HG03060 (cell line): ENCODE results near the gene BAG1.

Experiments used
- ATAC-seq: cut with Tn5 transposase; IDR thresholded peaks from one replicate; pipeline ENCODE4 v1.9.1; 2021; ENCODE audit warnings: low read depth, moderate number of reproducible peaks; ENCODE audit not compliant: unreplicated experiment

Gene BAG1

DNA sequence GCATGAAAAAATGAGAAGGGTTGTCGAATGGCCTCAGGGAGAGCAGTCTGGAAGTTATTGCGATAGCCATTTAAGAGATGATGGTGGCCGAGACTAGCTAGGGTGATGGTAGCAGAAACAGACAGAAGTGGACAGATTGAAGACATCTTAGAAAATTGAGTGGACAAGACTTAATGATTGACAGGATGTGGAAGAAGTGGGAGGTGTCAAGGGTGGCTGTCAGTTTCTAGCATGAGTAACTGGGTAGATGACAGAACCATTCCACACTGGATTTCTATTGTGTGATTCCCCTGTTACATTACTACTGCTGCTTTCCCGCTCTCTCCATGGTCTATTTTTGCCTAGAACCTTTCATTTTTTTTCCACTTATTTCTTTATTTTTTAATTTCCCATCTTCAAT is 13.0 kb upstream of the BAG1 start:
- ATAC-seq = no peak

- no peak for ATAC-seq
Measured at GRCh38 chr9:33273972-33274328, 9.4 kb upstream of the BAG1 start.

DNA sequence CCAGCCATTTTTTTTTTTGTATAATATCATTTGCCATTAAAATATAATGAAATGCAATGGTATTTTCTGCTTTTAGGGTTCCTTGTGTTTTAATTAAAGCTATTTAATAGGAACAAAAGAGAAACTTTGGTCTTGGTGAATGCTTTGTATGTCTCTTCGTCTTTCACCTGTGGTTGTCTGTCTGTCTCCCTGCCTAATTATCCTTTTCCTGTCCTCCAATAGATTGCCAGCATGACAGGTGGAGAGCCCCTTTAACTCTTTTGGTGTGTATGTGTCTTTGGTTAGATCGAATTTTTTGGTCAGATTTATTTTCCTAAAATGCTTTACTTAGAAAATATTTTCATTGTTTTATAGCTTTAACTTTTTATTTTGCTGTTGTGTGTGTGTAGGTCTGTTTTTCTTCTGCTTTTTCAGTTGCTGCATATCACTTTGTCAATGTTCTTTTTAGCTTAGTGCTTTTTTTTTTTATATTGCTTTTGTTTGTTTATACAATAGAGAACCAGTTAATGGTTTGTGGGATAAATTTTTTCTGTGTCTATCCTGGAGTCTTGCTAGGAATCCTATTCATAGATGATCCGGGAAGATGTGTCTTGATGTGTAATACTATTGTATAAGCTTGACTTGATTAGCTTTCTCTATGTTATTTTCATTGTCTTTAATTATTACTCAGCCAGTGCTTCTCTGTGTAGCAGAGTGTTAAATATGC is 8.9 kb upstream of the BAG1 start:
- ATAC-seq = no peak

DNA sequence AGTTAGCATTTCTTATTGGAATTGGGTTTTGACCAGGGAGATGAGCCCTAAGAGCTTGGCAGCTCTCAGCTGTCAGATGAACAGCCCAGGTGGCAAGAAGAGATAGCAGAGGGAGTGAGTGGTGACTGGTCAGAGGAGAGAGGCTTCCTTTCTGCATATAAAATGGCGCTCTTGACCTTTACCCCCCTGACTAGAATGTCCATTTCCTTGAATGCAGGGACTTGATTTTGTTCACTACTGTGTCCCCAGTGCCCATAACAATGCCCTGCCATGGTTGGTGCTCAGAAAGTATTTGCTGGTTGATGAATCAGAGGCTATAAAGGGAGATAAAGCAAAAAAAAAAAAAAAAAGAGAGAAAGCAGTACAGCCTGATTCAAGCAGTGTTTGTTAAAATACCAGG is 7.6 kb upstream of the BAG1 start:
- no peak for ATAC-seq

DNA sequence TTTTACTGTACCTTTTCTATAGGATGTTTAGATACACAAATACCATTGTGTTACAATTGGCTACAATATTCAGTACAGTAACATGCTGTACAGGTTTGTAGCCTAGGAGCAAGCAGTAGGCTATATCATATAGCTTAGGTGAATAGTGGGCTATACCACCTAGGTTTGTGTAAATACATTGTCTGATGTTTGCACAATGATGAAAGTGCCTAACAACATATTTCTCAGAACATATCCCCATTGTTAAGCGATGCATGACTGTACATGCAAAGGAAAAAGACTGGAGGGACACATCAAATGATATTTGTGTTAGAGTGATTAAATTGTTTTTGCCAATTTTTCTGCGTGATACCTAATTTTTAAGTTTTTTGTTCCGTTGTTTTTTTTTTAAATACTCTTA is 5.6 kb upstream of the BAG1 start:
- no peak for ATAC-seq

GRCh38 chr9:33267151-33267767 is 2.8 kb upstream of the BAG1 start:
- ATAC-seq = no peak

DNA sequence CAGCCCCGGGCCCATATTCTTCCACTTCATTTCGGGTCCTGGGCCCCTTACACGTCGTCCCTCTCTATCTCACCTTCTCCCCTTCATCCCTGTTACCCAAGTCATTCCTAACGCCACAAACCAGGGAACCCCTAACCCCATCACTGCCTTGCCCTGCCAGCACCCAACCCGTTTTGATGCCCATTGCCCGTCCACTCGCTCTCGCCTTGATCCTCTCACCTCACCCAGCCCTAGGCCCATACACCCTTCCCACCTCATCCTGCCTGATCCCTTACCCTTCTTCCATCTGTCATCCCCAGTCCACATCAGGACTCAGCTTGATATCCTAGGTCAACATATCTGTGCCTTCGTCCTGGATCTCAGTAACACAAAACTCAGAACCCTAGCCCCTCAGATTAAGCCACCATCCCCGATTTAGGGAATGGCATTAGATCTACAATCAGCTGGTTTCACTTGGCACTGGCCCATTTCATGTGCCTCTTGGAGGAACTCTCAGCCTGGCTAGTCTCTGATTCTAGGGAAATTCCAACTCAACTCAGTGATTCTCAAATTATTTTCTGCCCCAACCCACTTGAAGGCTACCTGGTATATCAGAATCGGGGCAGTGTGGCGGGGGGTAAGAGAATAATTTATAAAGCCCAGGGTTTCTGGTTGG is 830 bp upstream of the BAG1 start:
- ATAC-seq = no peak

DNA sequence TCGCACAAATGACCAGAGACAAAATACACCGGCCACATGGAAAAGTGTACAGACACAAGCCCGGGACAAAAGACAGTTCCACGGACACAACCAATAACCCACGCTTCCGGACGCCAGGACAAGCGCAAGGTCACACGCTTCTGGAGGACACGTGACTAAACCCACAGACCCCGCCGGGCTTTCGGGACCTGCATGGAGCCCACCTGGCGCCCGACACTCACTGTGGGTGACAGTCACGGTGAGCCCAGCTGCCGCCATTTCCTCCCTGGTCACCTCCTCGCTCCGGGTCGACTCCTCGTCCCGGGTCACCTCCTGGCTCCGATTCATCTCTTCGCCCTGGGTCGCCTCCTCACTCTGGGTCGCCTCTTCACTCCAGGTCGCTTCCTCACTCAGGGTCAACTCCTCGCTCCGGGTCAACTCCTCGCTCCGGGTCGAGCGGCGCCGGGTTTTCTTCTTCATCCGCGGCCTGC is 470 bp downstream of the BAG1 start:
- no peak for ATAC-seq

- no peak for ATAC-seq
Measured at GRCh38 chr9:33263131-33264002, 1.1 kb downstream of the BAG1 start.

DNA sequence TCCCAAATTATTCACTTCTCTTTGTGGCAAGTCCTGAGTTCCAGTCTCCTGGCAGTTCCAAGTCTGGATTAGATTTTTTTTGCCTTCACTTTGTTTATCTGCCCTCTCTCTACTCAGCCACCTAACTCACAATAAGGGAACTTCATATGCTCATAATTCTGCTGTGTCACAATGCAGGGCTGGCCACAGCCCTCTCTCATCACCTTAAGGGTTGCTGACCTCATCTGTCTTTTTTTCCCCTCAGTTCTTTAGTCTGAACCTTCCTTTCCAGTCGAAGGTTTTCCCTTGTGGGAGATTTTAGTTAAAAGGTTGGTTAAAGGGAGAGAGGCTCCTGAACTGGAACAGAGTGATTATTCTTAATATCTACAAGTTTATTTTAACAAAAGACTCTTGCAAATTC is 4.1 kb downstream of the BAG1 start:
- ATAC-seq = no peak

DNA sequence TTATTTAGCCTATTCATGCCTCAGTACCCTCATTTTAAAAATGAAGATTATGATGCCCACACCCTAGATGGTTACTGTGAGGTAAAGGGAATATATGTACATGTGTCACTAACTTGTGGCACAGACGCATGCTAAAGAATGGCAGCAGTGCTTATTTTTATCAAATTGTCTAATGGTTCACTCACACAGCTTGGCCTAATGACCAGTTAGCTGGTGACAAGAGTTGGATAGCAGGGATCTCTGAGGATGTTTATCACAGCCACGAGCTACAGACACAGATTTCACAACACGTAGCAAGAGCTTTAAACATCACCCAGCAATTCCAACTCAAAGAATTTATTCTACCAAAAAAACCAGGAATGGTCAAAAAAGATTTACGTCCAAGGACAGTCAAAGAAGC is 7.2 kb downstream of the BAG1 start:
- ATAC-seq = no peak

DNA sequence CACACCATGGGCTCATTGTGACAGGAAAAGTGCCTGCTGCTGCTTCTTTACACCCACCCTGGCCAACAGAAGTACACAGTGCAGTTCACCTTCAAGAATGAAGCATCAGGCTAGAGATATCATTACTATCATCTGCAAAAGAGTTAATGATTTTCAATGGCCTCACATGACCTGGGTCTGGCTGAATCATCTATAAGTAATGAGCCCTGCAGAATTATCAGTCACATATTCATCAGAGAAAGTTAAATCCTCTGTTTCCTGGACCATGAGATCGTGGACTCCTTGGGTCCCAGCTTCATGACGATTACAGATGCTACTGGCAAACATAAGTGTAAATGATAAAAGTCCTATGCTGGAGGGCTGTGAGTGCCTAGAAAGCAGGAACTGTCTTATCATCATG is 8.3 kb downstream of the BAG1 start:
- no peak for ATAC-seq

- no peak for ATAC-seq
Measured at GRCh38 chr9:33255471-33255870, 9.0 kb downstream of the BAG1 start.

GRCh38 chr9:33255014-33255413 is 9.5 kb downstream of the BAG1 start:
- no peak for ATAC-seq

GRCh38 chr9:33254211-33254610 is 10.3 kb downstream of the BAG1 start:
- ATAC-seq = no peak

- ATAC-seq = no peak
Measured at GRCh38 chr9:33250458-33250995, 14.0 kb downstream of the BAG1 start.

DNA sequence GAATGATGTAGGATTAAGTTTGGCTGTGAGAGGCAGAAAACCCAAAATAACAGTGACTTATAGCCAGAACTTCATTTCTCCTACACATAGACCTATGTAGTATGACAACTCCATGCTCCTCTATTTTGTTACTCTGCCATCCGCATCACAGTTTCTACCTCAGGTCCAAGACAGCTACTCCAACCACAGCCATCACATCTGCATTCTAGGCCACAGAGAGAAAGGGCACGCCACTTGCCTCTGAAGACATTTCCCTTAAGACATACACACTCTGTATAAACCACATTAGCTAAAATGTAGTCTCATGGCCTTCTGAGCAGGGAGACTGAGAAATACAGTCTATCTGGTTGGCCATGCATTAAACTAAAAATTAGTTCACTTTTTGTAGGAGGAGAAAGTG is 14.5 kb downstream of the BAG1 start:
- no peak for ATAC-seq

DNA sequence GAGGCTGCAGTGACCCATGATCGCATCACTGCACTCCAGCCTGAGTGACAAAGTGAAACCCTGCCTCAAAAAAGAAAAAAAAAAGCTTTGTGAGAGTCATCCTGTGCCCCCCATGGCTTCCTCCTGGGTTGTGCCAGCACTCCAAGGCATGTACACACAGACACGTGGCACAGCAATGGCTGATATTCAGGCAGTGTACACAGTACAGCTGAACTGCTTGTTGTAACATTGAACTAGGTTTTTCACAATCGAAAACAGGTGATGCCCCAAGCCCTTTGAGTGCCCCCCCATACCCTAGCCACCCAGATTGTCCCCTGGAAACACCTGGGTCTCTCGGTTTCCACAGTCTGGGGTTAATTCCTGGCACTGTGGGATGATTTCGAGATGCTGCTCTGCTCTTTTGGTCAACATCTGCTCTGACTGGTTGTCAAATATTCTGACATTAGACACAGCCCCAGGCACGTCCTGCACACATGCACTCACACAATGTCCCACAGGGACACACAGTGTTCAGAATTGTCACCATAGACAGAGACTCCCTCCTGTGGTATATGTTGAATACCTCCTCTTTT is 15.3 kb downstream of the BAG1 start:
- peak; percentile 33 for ATAC-seq

- ATAC-seq = no peak
Measured at GRCh38 chr9:33248606-33249005, 15.9 kb downstream of the BAG1 start.

DNA sequence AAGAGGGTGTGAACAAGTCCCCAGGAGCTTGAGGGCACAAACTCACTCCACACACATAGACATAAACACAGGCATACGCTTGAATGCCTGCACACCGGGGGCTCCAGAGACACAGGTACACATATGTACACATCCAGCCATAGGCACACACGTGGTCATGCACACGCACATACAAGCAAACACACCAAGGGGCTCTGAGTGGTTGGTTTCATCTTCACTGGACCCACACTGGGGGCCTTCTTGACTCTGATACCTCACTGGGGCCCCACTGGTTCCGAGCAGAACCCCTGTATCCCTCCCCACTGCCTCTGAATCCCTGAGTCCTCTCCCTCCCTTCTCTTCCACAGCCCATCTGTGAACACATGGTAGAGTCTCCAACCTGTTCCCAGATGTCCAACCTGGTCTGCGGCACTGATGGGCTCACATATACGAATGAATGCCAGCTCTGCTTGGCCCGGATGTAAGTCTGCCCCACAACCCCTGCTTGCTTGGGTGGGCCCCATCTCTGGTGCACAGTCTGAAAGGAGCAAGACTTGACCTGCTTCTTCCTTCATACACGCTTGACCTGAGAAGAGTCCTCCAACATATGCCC is 18.1 kb downstream of the BAG1 start:
- no peak for ATAC-seq
